IgD-negative memory B cell (primary cell): Measurements from ENCODE around the gene SMARCD3. TPM values are rescaled to one million over a fixed set of nuclear protein-coding genes. Genes with fewer than 3 reads are reported as not detected.

ENCODE experiments used
- H3K27ac Mint-ChIP-seq, 3 donors: one replicate each; pipeline ENCODE4 v1.8.0; 2020 to 2022; ENCODE audit warnings: mild to moderate bottlenecking in 3 of 3, mixed read lengths in 3 of 3, moderate library complexity in 1 of 3
- H3K27me3 Mint-ChIP-seq: one replicate; pipeline ENCODE4 v1.8.0; 2021; ENCODE audit warnings: mixed read lengths
- H3K36me3 Mint-ChIP-seq: one replicate; pipeline ENCODE4 v1.8.0; 2020; ENCODE audit warnings: mild to moderate bottlenecking, mixed read lengths
- H3K4me1 Mint-ChIP-seq, 3 donors: one replicate each; pipeline ENCODE4 v1.8.0; 2020 to 2022; ENCODE audit warnings: mixed read lengths in 3 of 3, mild to moderate bottlenecking in 1 of 3
- H3K4me3 Mint-ChIP-seq, 4 donors: one replicate each; pipeline ENCODE4 v1.8.0; 2020 to 2022; ENCODE audit warnings: mild to moderate bottlenecking in 4 of 4, mixed read lengths in 4 of 4, moderate library complexity in 3 of 4
- H3K9me3 Mint-ChIP-seq, 3 donors: one replicate each; pipeline ENCODE4 v1.8.0; 2020 to 2021; ENCODE audit warnings: mixed read lengths in 3 of 3, mild to moderate bottlenecking in 1 of 3
- polyA plus RNA-seq: library from polyadenylated mRNA; unstranded; fragments of 300-500 nt; fragmentation: Illumina TruSeq; gene quantifications from one replicate; pipeline ENCODE4 v1.2.3, GENCODE V29; 2021

Gene SMARCD3
- polyA plus RNA-seq, 1 donor from 2014 or later, result 1.1 TPM

GRCh38 chr7:151276666-151277590 is 28.4 kb upstream of the SMARCD3 start:
- Mint-ChIP-seq H3K27me3 (peaks cover 15% of the 10 kb centered on the region), H3K4me1 (peaks cover 0 to 6% (median 4%) of the 10 kb centered on the region in 3 donors), H3K27ac (peak overlapping the region in 1 of 3 donors; percentile 67), H3K36me3 (no peaks in the 10 kb centered on the region), H3K4me3 (peak overlapping the region; percentile 14 to 88 (median 82)), H3K9me3 (no peaks in the 10 kb centered on the region)

- Mint-ChIP-seq H3K4me1 (peaks cover 0 to 6% (median 4%) of the 10 kb centered on the region in 3 donors), H3K27me3 (peaks cover 14% of the 10 kb centered on the region), H3K36me3 (no peaks in the 10 kb centered on the region), H3K27ac (no peak overlapping the region), H3K4me3 (peak overlapping the region in 2 of 4 donors; percentile 30 to 55), H3K9me3 (no peaks in the 10 kb centered on the region)
Observed at GRCh38 chr7:151275813-151276577, 27.5 kb upstream of the SMARCD3 start.

GRCh38 chr7:151274936-151275812 is 26.7 kb upstream of the SMARCD3 start:
- peaks cover 0 to 6% (median 4%) of the 10 kb centered on the region in 3 donors for H3K4me1 Mint-ChIP-seq
- H3K36me3 Mint-ChIP-seq, result no peaks in the 10 kb centered on the region
- H3K27ac Mint-ChIP-seq, result no peak overlapping the region
- H3K27me3 Mint-ChIP-seq, result peaks cover 12% of the 10 kb centered on the region
- H3K4me3 Mint-ChIP-seq, result peak overlapping the region in 2 of 4 donors; percentile 30 to 55
- no peaks in the 10 kb centered on the region for H3K9me3 Mint-ChIP-seq

GRCh38 chr7:151274396-151274795 is 25.9 kb upstream of the SMARCD3 start:
- Mint-ChIP-seq H3K4me1 (peaks cover 0 to 6% (median 4%) of the 10 kb centered on the region in 3 donors), H3K27ac (no peak overlapping the region), H3K36me3 (no peaks in the 10 kb centered on the region), H3K9me3 (no peaks in the 10 kb centered on the region), H3K4me3 (no peak overlapping the region), H3K27me3 (peaks cover 13% of the 10 kb centered on the region)

- H3K4me3 Mint-ChIP-seq, result no peak overlapping the region
Observed at GRCh38 chr7:151273651-151274390, 25.3 kb upstream of the SMARCD3 start.

GRCh38 chr7:151272877-151273276 is 24.4 kb upstream of the SMARCD3 start:
- no peaks in the 10 kb centered on the region for H3K9me3 Mint-ChIP-seq
- H3K36me3 Mint-ChIP-seq, result no peaks in the 10 kb centered on the region
- no peak overlapping the region for H3K27ac Mint-ChIP-seq
- no peak overlapping the region for H3K4me3 Mint-ChIP-seq
- peaks cover 13% of the 10 kb centered on the region for H3K27me3 Mint-ChIP-seq
- H3K4me1 Mint-ChIP-seq, result peaks cover 0 to 6% (median 4%) of the 10 kb centered on the region in 3 donors

More at GRCh38 chr7:151273651-151274390, 25.3 kb upstream of the SMARCD3 start:
- H3K9me3 Mint-ChIP-seq, result no peaks in the 10 kb centered on the region
- H3K36me3 Mint-ChIP-seq, result no peaks in the 10 kb centered on the region
- H3K27me3 Mint-ChIP-seq, result peaks cover 13% of the 10 kb centered on the region
- H3K27ac Mint-ChIP-seq, result no peak overlapping the region
- H3K4me1 Mint-ChIP-seq, result peaks cover 0 to 6% (median 4%) of the 10 kb centered on the region in 3 donors

GRCh38 chr7:151272405-151272804 is 23.9 kb upstream of the SMARCD3 start:
- H3K36me3 Mint-ChIP-seq, result no peaks in the 10 kb centered on the region
- H3K4me3 Mint-ChIP-seq, result no peak overlapping the region
- H3K9me3 Mint-ChIP-seq, result no peaks in the 10 kb centered on the region
- peaks cover 0 to 6% (median 4%) of the 10 kb centered on the region in 3 donors for H3K4me1 Mint-ChIP-seq
- no peak overlapping the region for H3K27ac Mint-ChIP-seq
- H3K27me3 Mint-ChIP-seq, result peaks cover 11% of the 10 kb centered on the region

- no peak overlapping the region for H3K4me3 Mint-ChIP-seq
- H3K27me3 Mint-ChIP-seq, result peaks cover 7% of the 10 kb centered on the region
- H3K36me3 Mint-ChIP-seq, result no peaks in the 10 kb centered on the region
- H3K27ac Mint-ChIP-seq, result peak overlapping the region in 1 of 3 donors; percentile 24
- H3K9me3 Mint-ChIP-seq, result no peaks in the 10 kb centered on the region
- H3K4me1 Mint-ChIP-seq, result peaks cover 0 to 4% (median 2%) of the 10 kb centered on the region in 3 donors
Observed at GRCh38 chr7:151271699-151272355, 23.3 kb upstream of the SMARCD3 start.

GRCh38 chr7:151269511-151269910 is 21.0 kb upstream of the SMARCD3 start:
- H3K27me3 Mint-ChIP-seq, result peaks cover 2% of the 10 kb centered on the region
- H3K4me3 Mint-ChIP-seq, result no peak overlapping the region
- H3K27ac Mint-ChIP-seq, result no peak overlapping the region
- H3K9me3 Mint-ChIP-seq, result no peaks in the 10 kb centered on the region
- H3K4me1 Mint-ChIP-seq, result peaks cover 0 to 2% (median 0%) of the 10 kb centered on the region in 3 donors
- no peaks in the 10 kb centered on the region for H3K36me3 Mint-ChIP-seq

GRCh38 chr7:151265351-151265931 is 16.9 kb upstream of the SMARCD3 start:
- H3K4me3 Mint-ChIP-seq, result no peak overlapping the region
- H3K36me3 Mint-ChIP-seq, result no peaks in the 10 kb centered on the region
- no peaks in the 10 kb centered on the region for H3K9me3 Mint-ChIP-seq
- H3K4me1 Mint-ChIP-seq, result no peaks in the 10 kb centered on the region
- peaks cover 19% of the 10 kb centered on the region for H3K27me3 Mint-ChIP-seq
- no peak overlapping the region for H3K27ac Mint-ChIP-seq

GRCh38 chr7:151264615-151265014 is 16.1 kb upstream of the SMARCD3 start:
- H3K9me3 Mint-ChIP-seq, result no peaks in the 10 kb centered on the region
- H3K36me3 Mint-ChIP-seq, result no peaks in the 10 kb centered on the region
- no peak overlapping the region for H3K27ac Mint-ChIP-seq
- peaks cover 20% of the 10 kb centered on the region for H3K27me3 Mint-ChIP-seq
- no peaks in the 10 kb centered on the region for H3K4me1 Mint-ChIP-seq
- H3K4me3 Mint-ChIP-seq, result no peak overlapping the region

GRCh38 chr7:151261529-151261928 is 13.0 kb upstream of the SMARCD3 start:
- Mint-ChIP-seq H3K27ac (no peak overlapping the region), H3K9me3 (no peaks in the 10 kb centered on the region), H3K4me1 (peaks cover 0 to 2% (median 0%) of the 10 kb centered on the region in 3 donors), H3K27me3 (peaks cover 38% of the 10 kb centered on the region), H3K4me3 (no peak overlapping the region), H3K36me3 (peaks cover 1% of the 10 kb centered on the region)

GRCh38 chr7:151260883-151261282 is 12.4 kb upstream of the SMARCD3 start:
- no peaks in the 10 kb centered on the region for H3K9me3 Mint-ChIP-seq
- H3K4me3 Mint-ChIP-seq, result no peak overlapping the region
- H3K36me3 Mint-ChIP-seq, result peaks cover 1% of the 10 kb centered on the region
- H3K27me3 Mint-ChIP-seq, result peaks cover 42% of the 10 kb centered on the region
- peaks cover 0 to 2% (median 0%) of the 10 kb centered on the region in 3 donors for H3K4me1 Mint-ChIP-seq
- H3K27ac Mint-ChIP-seq, result no peak overlapping the region
